ENCODE measurements around the gene SERPINH1. TPM values are rescaled to one million over a fixed set of nuclear protein-coding genes. Genes with fewer than 3 reads are reported as not detected.

SERPINH1 gene
- total RNA-seq, 2 experiments from 2014 or later: 3.5 to 4.1 TPM

DNA sequence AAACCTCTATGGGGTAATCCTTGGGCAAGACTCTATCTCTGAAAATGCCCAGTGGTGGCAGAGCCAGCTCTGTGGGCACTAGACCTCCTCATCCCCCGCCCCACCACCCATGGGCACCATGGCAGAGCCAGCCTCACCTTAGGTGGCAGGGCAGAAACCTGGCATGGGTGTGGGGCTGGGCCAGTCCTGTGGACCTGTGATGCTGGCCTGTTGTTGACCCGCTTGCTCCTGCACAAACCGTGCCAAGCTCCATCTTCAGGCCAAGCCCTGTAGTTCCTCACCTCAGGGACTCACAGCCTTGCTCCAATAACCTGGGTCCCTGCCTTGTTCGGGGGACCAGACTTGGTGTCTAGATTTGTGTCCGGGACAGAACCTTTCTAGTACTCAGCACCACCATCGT is 8.9 kb upstream of the SERPINH1 start:
- no peaks in the 10 kb centered on the region for H3K27me3 ChIP-seq (ENCODE audit: control insufficient read depth in 1 of 2, insufficient read depth in 2 of 2, low read length in 2 of 2)
- no peak overlapping the region for H3K4me3 Mint-ChIP-seq
- no peaks in the 10 kb centered on the region for H3K4me1 Mint-ChIP-seq (ENCODE audit: low read depth)
- no peaks in the 10 kb centered on the region for H3K36me3 ChIP-seq (ENCODE audit: insufficient read depth, low read length)
- no peaks in the 10 kb centered on the region for H3K9me3 Mint-ChIP-seq
- no peaks in the 10 kb centered on the region for H3K36me3 Mint-ChIP-seq (ENCODE audit: low read depth)
- H3K4me1 ChIP-seq (ENCODE audit: insufficient read depth, low read length): no peaks in the 10 kb centered on the region
- DNase-seq (no peak), ATAC-seq (ENCODE audit: poor library complexity) (no peak)
- H3K27ac Mint-ChIP-seq: no peak overlapping the region
- POLR2A ChIA-PET: interaction anchor here (1.4 kb wide), 1 partner anchor 9 kb away, joined by 5 read pairs; the partner anchor contains the start of gene SERPINH1
- CTCF ChIA-PET: no interaction called here
- no peaks in the 10 kb centered on the region for H3K9me3 ChIP-seq (ENCODE audit: control insufficient read depth in 1 of 2, insufficient read depth in 1 of 2, low read length in 2 of 2)
- H3K27ac ChIP-seq (ENCODE audit: low read depth in 1 of 2, low read length in 2 of 2): no peak overlapping the region
- no peak overlapping the region for H3K4me3 ChIP-seq (ENCODE audit: low read length)
- H3K27me3 Mint-ChIP-seq: no peaks in the 10 kb centered on the region
- intact Hi-C loops (cut with DNase I, micrococcal nuclease): no loop called here
- TF ChIP-seq, protein P1, sequence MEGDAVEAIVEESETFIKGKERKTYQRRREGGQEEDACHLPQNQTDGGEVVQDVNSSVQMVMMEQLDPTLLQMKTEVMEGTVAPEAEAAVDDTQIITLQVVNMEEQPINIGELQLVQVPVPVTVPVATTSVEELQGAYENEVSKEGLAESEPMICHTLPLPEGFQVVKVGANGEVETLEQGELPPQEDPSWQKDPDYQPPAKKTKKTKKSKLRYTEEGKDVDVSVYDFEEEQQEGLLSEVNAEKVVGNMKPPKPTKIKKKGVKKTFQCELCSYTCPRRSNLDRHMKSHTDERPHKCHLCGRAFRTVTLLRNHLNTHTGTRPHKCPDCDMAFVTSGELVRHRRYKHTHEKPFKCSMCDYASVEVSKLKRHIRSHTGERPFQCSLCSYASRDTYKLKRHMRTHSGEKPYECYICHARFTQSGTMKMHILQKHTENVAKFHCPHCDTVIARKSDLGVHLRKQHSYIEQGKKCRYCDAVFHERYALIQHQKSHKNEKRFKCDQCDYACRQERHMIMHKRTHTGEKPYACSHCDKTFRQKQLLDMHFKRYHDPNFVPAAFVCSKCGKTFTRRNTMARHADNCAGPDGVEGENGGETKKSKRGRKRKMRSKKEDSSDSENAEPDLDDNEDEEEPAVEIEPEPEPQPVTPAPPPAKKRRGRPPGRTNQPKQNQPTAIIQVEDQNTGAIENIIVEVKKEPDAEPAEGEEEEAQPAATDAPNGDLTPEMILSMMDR (IDR thresholded peaks at IDR 0.05): no peak

DNA sequence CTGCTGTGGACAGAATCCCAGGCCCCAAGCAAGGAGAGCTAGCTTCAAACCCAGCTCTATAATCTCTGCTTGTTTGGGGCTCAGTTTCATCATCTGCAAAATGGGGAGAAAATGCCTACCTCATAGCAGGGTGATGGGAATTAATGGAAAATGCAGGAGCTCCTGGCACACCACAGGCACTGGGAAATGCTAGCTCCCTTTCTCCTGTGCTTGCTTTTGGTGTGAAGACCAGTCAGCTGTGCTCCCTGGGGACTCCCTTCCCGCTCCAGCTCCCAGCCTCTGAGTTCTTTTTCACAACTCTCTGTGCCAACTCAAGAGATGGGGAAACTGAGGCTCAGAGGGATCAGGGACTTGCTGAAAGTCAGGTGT is 8.2 kb upstream of the SERPINH1 start:
- Histone ChIP-seq H3K27me3 (ENCODE audit: control insufficient read depth in 1 of 2, insufficient read depth in 2 of 2, low read length in 2 of 2) (no peaks in the 10 kb centered on the region), H3K4me3 (ENCODE audit: low read length) (no peak overlapping the region), H3K36me3 (ENCODE audit: insufficient read depth, low read length) (no peaks in the 10 kb centered on the region), H3K9me3 (ENCODE audit: control insufficient read depth in 1 of 2, insufficient read depth in 1 of 2, low read length in 2 of 2) (no peaks in the 10 kb centered on the region), H3K27ac (ENCODE audit: low read depth in 1 of 2, low read length in 2 of 2) (no peak overlapping the region), H3K4me1 (ENCODE audit: insufficient read depth, low read length) (no peaks in the 10 kb centered on the region)
- H3K4me1 Mint-ChIP-seq (ENCODE audit: low read depth): no peaks in the 10 kb centered on the region
- ChIA-PET POLR2A (interaction anchor here (1.4 kb wide), 1 partner anchor 9 kb away, joined by 5 read pairs; the partner anchor contains the start of gene SERPINH1), CTCF (no interaction called here)
- H3K4me3 Mint-ChIP-seq: no peak overlapping the region
- no peaks in the 10 kb centered on the region for H3K36me3 Mint-ChIP-seq (ENCODE audit: low read depth)
- H3K27me3 Mint-ChIP-seq: no peaks in the 10 kb centered on the region
- no peak overlapping the region for H3K27ac Mint-ChIP-seq
- intact Hi-C loops (cut with DNase I, micrococcal nuclease): no loop called here
- ATAC-seq (ENCODE audit: poor library complexity) (no peak), DNase-seq (no peak)
- H3K9me3 Mint-ChIP-seq: no peaks in the 10 kb centered on the region
- TF ChIP-seq, protein P1 (IDR thresholded peaks at IDR 0.05): no peak

DNA sequence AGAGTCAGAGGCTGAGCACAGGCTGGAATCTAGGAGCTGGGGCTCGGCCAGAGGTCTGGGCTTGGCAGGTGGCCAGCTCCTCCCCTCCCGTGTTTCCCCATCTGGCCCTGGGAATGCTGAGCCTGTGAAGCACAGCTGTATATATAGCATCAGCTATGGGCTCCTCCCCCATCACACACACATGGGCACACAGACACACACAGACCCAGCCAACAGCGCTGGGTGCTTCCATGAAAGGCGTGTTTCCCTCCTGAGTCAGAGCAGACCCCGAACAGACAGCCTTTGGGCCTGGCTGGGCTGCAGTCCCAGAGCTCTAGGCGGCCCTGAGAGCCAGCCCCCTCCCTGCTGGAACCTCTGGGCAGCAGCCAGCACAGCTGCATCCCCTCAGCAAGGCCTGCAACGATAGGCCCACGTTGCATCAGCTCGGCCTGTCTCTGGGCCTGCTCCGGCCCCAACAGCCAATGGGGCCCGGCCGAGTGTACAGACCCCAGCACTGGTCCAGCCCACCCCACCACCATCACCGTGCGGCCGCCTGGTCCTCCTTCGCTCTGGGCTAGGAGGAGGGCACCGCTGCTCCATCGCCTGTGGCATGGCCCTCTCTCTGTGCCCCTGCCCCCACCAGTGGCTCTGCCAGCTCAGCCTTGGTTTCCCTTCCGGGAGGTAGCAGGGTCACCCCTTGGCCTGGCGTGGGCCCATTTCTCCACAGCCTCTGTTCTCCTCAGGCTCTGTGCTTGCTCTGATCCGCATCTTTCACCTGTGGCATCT is 7.6 kb upstream of the SERPINH1 start:
- TF ChIP-seq, protein P1 (IDR thresholded peaks at IDR 0.05): no peak
- no peak overlapping the region for H3K27ac Mint-ChIP-seq

More for the DNA sequence above, 7.6 kb upstream of the SERPINH1 start:
- intact Hi-C loops (cut with DNase I, micrococcal nuclease): no loop called here
- DNase-seq: no peak
- H3K4me3 ChIP-seq (ENCODE audit: low read length): no peak overlapping the region
- H3K9me3 ChIP-seq (ENCODE audit: control insufficient read depth in 1 of 2, insufficient read depth in 1 of 2, low read length in 2 of 2): no peaks in the 10 kb centered on the region
- ChIA-PET POLR2A (interaction anchor here (1.4 kb wide), 1 partner anchor 8 kb away, joined by 5 read pairs; the partner anchor contains the start of gene SERPINH1), CTCF (interaction anchor here (0.5 kb wide), 1 partner anchor 557 kb away, joined by 3 read pairs; no protein-coding TSS in a partner anchor)
- no peaks in the 10 kb centered on the region for H3K4me1 ChIP-seq (ENCODE audit: insufficient read depth, low read length)
- Mint-ChIP-seq H3K4me3 (no peak overlapping the region), H3K9me3 (no peaks in the 10 kb centered on the region), H3K27me3 (no peaks in the 10 kb centered on the region), H3K4me1 (ENCODE audit: low read depth) (no peaks in the 10 kb centered on the region), H3K36me3 (ENCODE audit: low read depth) (no peaks in the 10 kb centered on the region)
- H3K27me3 ChIP-seq (ENCODE audit: control insufficient read depth in 1 of 2, insufficient read depth in 2 of 2, low read length in 2 of 2): no peaks in the 10 kb centered on the region
- H3K27ac ChIP-seq (ENCODE audit: low read depth in 1 of 2, low read length in 2 of 2): no peak overlapping the region
- no peaks in the 10 kb centered on the region for H3K36me3 ChIP-seq (ENCODE audit: insufficient read depth, low read length)
- ATAC-seq (ENCODE audit: poor library complexity): no peak
